Activated T-cell treated with anti-CD3 and anti-CD28 coated beads, Interleukin-2, amount 50 U/mL, for 1 hour (primary cell): ENCODE results near the gene DOK4.
"Not testable (repeated sequence)": the region's sequence is repeated elsewhere in the genome, so short reads cannot be mapped to it uniquely, and the experiment has no call there.

Experiments used
- DNase-seq: peaks from one replicate; pipeline ENCODE4 v3.0.0-alpha.2; 2020

The DOK4 gene

GRCh38 chr16:57444711-57445110, 41.6 kb downstream of the DOK4 start:
- no peak for DNase-seq

GRCh38 chr16:57440551-57440950, 45.7 kb downstream of the DOK4 start:
- not testable (repeated sequence) for DNase-seq

GRCh38 chr16:57439947-57440346, 46.3 kb downstream of the DOK4 start:
- not testable (repeated sequence) for DNase-seq

DNA sequence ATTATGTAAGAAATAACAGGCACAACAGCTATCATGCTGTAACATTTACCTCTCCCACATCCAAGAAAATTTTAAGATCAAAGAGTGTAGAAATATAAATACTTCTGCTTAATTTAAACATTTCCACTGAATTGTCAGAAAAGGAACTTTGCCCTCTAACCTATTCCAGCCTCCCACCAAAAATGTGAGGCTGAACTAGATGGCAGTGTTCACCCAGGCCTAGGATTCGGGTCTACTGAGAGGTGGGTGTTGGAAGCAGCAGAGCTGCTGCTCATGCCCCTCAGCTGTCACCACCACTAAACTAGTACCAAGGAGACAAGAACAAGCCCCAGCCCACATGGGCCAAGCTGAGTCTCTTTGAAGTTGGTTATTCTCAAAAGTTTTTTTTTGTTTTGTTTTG, 50.5 kb downstream of the DOK4 start:
- no peak for DNase-seq

GRCh38 chr16:57434003-57434402, 52.3 kb downstream of the DOK4 start:
- no peak for DNase-seq

DNA sequence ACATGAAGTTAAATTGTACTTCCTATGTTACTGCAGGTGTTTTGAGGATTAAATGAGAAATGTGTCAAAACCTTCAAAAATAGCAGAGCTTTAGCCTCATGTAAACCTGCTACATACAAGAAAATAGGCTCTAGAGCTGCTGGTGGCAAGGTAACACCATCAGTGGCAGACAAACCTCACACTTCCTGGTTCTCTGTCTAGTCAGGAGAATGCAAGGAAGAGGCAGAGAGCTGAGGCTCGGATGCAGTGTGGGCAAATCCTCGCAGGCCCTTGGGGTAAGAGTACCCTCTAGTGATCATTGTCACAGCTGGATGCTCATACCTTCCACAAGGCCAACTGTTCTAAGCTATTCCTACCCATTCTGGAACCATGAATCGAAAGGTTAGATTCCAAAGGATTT, 53.3 kb downstream of the DOK4 start:
- no peak for DNase-seq

DNA sequence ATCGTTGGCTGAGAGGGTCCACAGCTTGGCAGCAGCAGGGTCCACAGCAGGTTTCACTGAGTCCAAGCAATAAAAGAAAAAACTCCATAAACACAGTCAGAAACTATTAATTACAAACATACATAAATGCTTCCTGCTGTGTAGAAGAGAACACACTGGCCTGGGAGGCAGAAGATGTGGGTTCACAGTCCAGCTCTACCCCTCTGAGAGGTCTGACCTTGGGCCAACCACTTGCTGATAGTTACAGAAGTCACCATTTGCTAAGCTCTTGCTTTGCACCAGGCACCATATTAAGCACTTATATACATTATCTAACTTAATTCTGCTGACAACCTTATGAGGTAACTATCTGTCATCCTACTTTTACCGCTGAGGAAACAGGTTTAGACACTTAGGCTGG, 53.8 kb downstream of the DOK4 start:
- no peak for DNase-seq

- no peak for DNase-seq
These were observed 55.3 kb downstream of the DOK4 start for GRCh38 chr16:57430955-57431354.

DNA sequence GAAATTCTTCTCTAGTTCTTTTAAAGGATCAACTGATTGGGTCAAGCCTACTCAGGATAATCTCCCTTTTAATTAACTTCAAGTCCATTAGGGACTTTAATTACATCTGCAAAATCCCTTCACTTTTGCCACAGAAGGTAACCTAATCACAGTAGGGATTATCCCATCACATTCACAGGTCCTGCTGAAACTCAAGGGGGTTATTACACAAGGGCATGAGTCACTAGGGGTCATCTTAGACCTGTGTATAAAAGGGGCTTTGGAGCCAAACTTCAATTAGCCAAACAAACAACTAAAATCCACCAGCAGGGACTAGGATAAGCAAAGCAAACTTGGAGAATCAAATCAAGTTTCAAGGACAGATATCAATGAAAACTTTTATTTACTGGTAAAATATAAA, 58.5 kb downstream of the DOK4 start:
- DNase-seq = no peak

DNA sequence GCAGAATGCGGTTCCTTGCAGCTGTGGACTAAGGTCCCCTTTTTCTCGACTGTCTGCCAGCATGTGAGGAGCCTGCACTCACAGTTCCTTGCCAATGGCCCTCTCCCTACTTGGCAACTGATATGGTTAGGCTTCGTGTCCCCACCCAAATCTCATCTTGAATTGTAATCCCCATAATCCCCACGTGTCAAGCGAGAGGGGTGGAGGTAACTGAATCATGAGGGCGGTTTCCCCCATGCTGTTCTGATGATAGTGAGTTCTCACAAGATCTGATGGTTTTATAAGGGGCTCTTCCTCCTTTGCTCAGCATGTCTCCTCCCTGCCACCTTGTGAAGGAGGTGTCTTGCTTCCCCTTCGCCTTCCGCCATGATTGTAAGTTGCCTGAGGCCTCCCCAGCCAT, 59.0 kb downstream of the DOK4 start:
- no peak for DNase-seq

- DNase-seq = no peak
These were observed 59.9 kb downstream of the DOK4 start for GRCh38 chr16:57426356-57426755.

DNA sequence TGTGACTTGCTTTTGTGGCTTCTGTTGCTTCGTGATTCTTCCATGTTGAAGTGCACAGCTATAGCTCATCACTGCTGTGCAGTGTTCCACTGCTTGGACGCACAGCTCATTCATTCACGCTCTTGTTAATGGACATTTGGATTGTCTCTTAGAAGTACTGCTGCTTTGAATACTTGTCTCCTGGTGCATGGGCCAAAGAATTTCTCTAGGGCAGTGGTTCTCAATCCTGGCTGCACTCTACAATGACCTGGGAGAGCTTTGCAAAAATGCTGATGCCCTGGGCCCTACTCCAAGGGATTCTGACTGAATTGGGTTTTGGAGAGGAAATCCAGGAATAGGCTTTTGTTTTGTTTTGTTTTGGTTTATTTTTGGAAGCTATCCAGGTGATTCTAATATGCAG, 61.7 kb downstream of the DOK4 start:
- DNase-seq = no peak

GRCh38 chr16:57423152-57423551, 63.1 kb downstream of the DOK4 start:
- DNase-seq = no peak

- no peak for DNase-seq
These were observed 64.0 kb downstream of the DOK4 start for GRCh38 chr16:57422026-57422944.
